ENCODE measurements around the gene LTV1. TPM values are rescaled to one million over a fixed set of nuclear protein-coding genes. Genes with fewer than 3 reads are reported as not detected.

Gene LTV1
- total RNA-seq, 1 donor from 2014 or later = 40.3 TPM

DNA sequence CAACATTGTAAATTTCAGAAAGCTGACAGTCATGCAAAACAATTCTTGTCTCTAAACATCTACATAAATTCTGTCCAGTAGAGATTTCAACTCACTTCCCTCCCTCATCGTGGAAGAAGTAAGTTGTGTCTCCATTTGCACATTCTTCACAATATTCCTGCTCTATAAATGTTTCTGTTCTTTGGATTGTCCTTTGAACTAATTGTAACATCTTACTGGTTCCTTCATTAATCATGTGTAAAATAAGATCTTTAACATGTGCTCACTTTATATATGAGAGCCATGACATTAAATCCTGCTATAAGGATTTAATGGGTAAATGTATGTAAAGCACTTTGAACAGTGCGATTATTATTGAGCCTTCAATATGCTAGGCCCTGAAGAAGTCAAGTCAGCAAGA lies 7.0 kb upstream of the LTV1 start:
- Mint-ChIP-seq H3K4me3 (no peak overlapping the region), H3K27ac (no peak overlapping the region), H3K4me1 (no peaks in the 10 kb centered on the region), H3K36me3 (ENCODE audit: low read depth) (no peaks in the 10 kb centered on the region), H3K9me3 (no peaks in the 10 kb centered on the region), H3K27me3 (no peaks in the 10 kb centered on the region)
- ATAC-seq (ENCODE audit: low read depth) (no peak), DNase-seq (no peak)
- TF ChIP-seq, protein P1, sequence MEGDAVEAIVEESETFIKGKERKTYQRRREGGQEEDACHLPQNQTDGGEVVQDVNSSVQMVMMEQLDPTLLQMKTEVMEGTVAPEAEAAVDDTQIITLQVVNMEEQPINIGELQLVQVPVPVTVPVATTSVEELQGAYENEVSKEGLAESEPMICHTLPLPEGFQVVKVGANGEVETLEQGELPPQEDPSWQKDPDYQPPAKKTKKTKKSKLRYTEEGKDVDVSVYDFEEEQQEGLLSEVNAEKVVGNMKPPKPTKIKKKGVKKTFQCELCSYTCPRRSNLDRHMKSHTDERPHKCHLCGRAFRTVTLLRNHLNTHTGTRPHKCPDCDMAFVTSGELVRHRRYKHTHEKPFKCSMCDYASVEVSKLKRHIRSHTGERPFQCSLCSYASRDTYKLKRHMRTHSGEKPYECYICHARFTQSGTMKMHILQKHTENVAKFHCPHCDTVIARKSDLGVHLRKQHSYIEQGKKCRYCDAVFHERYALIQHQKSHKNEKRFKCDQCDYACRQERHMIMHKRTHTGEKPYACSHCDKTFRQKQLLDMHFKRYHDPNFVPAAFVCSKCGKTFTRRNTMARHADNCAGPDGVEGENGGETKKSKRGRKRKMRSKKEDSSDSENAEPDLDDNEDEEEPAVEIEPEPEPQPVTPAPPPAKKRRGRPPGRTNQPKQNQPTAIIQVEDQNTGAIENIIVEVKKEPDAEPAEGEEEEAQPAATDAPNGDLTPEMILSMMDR (IDR thresholded peaks at IDR 0.05) = no peak
- intact Hi-C loops (cut with micrococcal nuclease) = no loop called here
- ChIA-PET POLR2A (interaction anchor here (0.7 kb wide), 1 partner anchor 889 kb away, joined by 4 read pairs; no protein-coding TSS in a partner anchor), CTCF (no interaction called here)

DNA sequence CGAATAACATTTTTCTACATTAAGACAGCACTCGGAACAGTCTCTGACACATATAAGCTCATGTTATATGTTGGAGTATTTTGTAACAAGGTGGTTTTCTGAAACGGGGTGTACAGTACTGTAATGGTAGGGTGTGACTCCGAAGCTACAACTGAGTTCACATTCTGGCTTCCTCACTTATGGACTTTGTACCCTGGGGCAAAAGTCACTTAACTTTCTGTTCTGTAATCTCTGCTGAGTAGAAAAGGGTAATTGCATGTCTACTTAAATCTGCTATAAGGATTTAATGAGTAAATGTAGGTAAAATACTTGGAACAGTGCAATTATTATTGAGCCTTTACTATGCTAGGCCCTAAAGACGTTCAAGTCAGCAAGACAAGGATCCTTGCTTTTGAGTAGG lies 4.7 kb upstream of the LTV1 start:
- Mint-ChIP-seq H3K4me1 (peaks cover 5% of the 10 kb centered on the region), H3K27me3 (no peaks in the 10 kb centered on the region), H3K36me3 (ENCODE audit: low read depth) (peaks cover 4% of the 10 kb centered on the region), H3K9me3 (no peaks in the 10 kb centered on the region), H3K27ac (no peak overlapping the region), H3K4me3 (no peak overlapping the region)
- TF ChIP-seq, protein P1 (IDR thresholded peaks at IDR 0.05) = no peak
- CTCF ChIA-PET = no interaction called here
- intact Hi-C loops (cut with micrococcal nuclease) = no loop called here
- no peak for ATAC-seq (ENCODE audit: low read depth)
- POLR2A ChIA-PET = no interaction called here
- no peak for DNase-seq

DNA sequence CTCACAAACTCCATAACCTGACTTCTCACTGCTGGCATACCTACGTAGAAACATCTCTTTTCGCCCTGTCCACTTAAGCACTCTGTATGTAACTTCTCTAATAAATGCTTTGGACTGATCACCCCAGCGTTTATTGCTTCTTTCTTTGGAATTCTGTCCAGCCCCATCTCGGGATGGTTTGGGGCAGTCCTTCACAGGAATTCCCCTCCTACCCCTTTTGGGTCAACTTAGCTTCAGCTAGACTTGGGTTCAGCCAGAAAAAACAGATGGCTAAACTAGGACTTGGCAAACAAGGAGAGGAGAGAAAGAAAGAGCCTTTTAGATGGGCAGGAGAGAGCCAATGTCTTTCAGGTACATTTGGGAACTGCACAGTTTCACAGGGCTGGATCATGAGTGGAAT lies 3.9 kb upstream of the LTV1 start:
- peaks cover 12% of the 10 kb centered on the region for H3K36me3 Mint-ChIP-seq (ENCODE audit: low read depth)
- H3K9me3 Mint-ChIP-seq = no peaks in the 10 kb centered on the region
- intact Hi-C loops (cut with micrococcal nuclease) = no loop called here
- ATAC-seq (ENCODE audit: low read depth) (no peak), DNase-seq (no peak)
- CTCF ChIA-PET = no interaction called here
- H3K4me1 Mint-ChIP-seq = peaks cover 11% of the 10 kb centered on the region
- POLR2A ChIA-PET = no interaction called here
- H3K4me3 Mint-ChIP-seq = no peak overlapping the region
- no peak overlapping the region for H3K27ac Mint-ChIP-seq
- TF ChIP-seq, protein P1 (IDR thresholded peaks at IDR 0.05) = no peak
- H3K27me3 Mint-ChIP-seq = no peaks in the 10 kb centered on the region

DNA sequence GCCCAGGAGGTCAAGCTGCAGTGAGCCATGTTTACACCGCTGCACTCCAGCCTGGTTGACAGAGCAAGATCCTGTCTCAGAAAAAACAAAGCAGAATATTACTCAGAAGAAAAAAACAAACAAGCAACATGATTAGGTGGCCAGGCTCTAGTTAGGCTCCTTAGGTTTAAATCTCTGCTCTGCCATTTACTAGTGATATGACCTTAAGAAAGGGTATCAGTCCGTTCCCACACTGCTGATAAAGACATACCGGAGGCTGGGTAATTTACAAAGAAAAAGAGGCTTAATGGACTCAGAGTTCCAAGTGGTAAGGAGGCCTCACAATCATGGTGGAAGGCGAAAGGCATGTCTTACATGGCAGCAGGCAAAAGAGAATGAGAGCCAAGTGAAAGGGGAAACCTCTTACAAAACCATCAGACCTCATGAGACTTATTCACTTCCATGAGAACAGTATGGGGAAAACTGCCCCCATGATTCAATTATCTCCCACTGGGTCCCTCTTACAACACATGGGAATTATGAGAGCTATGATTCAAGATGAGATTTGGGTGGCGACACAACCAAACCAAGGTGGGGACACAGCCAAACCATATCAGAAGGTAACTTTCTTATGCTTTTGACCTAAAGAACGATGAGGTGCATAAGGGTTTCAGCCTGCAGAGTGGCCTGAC lies 2.4 kb upstream of the LTV1 start:
- no peak for ATAC-seq (ENCODE audit: low read depth)
- Mint-ChIP-seq H3K27ac (no peak overlapping the region), H3K27me3 (no peaks in the 10 kb centered on the region), H3K9me3 (no peaks in the 10 kb centered on the region), H3K36me3 (ENCODE audit: low read depth) (peaks cover 26% of the 10 kb centered on the region), H3K4me3 (peak overlapping the region; percentile 11), H3K4me1 (peaks cover 17% of the 10 kb centered on the region)
- intact Hi-C loops (cut with micrococcal nuclease) = loop anchor here (5.0 to 10.0 kb wide), 5 partner anchors 102 to 1894 kb away; partner anchors contain the start of genes EPM2A and FUCA2
- ChIA-PET POLR2A (no interaction called here), CTCF (no interaction called here)
- DNase-seq = no peak
- TF ChIP-seq, protein P1 (IDR thresholded peaks at IDR 0.05) = no peak

DNA sequence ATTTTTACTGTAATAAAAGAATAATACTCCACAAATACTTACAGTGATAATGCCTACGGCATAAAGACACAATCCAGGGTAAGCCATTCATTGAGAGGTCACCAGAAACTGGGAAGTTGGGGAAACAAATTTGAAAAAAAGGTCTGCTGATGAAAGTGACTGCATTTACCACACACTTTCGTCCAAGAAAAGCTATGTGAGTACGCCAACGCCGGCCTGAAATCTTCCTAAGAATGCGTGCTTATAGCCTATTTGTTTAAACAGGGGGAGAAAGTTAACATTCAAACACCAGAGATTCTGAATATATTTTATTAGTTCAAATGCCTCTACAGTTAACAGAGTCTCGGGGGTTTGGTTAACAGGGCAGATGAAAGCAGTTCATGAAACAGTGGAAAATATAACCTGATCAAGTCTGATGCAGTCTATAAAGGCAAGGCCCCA lies 657 bp upstream of the LTV1 start:
- TF ChIP-seq, protein P1 (IDR thresholded peaks at IDR 0.05) = no peak
- ChIA-PET POLR2A (interaction anchor here (0.6 to 2.0 kb wide), 9 partner anchors 10 to 1893 kb away, joined by 3 to 17 read pairs (median 4); partner anchors contain the start of genes ADAT2, PEX3 and SF3B5), CTCF (interaction anchor here (0.8 to 1.7 kb wide), 3 partner anchors 98 to 267 kb away, joined by 3 to 8 read pairs (median 4); no protein-coding TSS in a partner anchor)
- Mint-ChIP-seq H3K4me1 (peaks cover 17% of the 10 kb centered on the region), H3K4me3 (peak overlapping the region; percentile 92), H3K27me3 (no peaks in the 10 kb centered on the region), H3K36me3 (ENCODE audit: low read depth) (peaks cover 43% of the 10 kb centered on the region), H3K27ac (peak overlapping the region; percentile 96), H3K9me3 (no peaks in the 10 kb centered on the region)
- intact Hi-C loops (cut with micrococcal nuclease) = loop anchor here (5.0 to 10.0 kb wide), 5 partner anchors 100 to 1892 kb away; partner anchors contain the start of genes EPM2A and FUCA2
- DNase-seq (no peak), ATAC-seq (ENCODE audit: low read depth) (peak; percentile 40)

Measured in activated B cell treated with CpG ODN at 0.5 μM for 24 hours (primary cell).